ENCODE results near the gene C17orf67.

Gene C17orf67

GRCh38 chr17:56834380-56835263 is 902 bp upstream of the C17orf67 start:
- in situ Hi-C loops (cut with MboI; ENCODE audit: low sequenced_read_pairs): no loop called here

DNA sequence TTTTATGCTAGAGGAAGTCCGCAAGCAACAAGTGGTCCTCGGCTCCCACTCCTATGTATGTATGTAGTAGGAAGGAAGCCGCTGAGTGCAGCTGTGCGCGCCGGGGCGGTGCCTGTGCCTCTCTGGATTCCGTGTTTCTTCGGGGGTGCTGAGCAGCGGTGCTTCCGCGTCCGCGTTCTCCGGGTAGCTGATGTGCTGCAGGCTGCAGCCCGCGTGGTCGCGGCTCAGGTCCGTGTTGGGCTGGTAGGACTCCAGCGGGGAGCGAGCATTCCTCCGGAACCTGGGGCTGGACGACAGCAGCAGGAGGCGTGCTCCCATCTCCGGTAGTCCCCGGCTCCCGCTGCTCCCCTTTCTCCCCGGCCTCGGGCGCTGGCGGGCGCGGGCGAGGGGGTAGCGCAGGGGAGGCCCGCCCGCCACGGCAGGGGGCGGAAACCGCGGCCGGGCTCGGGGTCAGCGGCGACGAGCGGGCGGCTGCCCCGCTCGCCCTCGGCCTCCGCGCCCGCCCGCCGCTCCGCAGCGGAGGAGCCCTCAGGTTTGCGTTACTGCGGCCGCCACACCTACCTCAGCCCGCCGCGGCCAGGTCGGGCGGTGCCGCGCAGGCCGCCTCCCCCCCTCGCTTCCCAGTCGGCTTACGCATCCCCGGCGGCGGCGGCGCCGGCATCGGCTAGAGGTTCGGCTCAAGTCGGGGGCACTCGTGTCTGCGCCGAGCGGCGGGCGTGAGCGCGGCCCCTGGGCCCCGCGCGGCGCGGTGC is 487 bp downstream of the C17orf67 start:
- in situ Hi-C loops (cut with MboI; ENCODE audit: low sequenced_read_pairs): no loop called here

DNA sequence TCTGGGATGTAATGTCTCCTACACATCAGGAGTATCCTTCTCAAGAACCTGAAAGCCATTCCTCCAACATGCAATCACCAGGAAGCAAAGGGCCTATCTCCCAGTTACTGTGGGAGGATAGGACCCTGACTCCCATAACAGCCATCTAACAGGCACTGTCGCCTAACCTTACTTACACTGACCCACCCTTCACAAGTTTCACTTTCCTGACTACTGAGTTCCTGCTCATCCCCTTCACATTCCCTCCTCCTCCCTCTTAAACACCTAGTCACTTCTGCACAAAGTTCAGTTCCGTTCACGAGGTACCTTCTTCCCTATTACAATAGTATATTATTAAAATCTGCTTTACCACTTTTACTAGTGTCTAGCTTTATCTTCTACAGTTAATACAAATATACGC is 1.3 kb downstream of the C17orf67 start:
- in situ Hi-C loops (cut with MboI; ENCODE audit: low sequenced_read_pairs): no loop called here

DNA sequence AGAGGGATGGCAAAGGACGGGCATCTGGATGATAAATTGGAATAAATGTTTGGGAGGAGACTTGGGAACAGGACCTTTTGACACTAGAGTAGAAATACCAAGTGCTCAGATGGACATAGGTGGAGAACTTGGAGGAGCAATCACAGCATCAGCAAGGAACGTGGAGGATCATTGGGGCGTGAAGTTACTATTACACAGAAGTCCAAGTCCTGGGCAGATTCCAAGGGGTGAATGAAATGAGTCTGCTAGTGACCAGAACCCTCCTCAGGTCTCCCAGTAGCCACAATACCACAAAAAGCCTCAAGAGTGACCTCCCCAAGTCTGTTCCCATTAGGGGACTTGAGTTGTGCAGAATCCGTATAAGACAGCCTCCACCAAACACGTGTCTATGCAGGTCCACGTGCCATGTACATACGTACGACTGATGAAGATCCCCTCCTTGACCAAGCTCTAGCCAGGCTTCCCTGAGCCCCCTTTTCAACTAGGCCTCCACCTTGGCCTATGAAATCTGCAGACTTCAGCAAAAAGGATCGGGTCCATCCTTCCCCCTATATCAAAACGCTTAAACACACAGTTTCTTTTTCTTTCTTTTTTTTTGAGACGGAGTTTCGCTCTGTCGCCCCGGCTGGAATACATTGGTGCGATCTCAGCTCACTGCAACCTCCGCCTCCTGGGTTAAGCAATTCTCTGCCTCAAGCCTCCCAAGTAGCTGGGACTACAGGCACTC is 2.2 kb downstream of the C17orf67 start:
- in situ Hi-C loops (cut with MboI; ENCODE audit: low sequenced_read_pairs): no loop called here

DNA sequence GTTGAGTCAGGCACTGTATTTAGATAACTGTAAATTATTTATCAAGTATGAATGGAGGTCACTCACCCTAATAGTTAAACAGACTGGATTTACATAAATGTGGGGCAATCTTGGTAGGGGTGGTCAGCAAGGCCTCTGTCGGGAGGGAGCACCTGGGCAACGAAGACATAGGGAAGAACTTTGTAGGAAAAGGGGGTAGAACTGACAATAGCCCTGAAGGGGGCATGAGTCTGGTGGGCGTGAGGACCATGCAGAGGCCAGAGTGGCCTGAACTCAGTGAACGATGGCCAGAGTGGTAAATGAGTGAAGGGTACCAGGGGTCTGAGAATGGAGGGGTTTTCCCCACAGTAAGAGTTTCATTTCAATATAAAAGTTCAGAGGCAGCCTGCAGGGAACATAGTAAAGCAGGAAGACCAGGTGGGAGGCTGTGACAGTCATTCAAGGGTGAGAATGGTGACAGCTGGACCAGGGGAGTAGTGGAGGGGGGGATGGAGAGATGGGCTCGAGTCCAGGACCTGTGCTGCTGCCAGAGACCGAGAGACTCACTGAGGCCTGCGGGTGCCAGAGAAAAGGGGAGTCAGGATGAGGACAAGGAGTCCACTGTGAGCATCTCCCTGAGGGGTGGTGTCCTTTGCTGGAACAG is 2.9 kb downstream of the C17orf67 start:
- in situ Hi-C loops (cut with MboI; ENCODE audit: low sequenced_read_pairs): no loop called here

DNA sequence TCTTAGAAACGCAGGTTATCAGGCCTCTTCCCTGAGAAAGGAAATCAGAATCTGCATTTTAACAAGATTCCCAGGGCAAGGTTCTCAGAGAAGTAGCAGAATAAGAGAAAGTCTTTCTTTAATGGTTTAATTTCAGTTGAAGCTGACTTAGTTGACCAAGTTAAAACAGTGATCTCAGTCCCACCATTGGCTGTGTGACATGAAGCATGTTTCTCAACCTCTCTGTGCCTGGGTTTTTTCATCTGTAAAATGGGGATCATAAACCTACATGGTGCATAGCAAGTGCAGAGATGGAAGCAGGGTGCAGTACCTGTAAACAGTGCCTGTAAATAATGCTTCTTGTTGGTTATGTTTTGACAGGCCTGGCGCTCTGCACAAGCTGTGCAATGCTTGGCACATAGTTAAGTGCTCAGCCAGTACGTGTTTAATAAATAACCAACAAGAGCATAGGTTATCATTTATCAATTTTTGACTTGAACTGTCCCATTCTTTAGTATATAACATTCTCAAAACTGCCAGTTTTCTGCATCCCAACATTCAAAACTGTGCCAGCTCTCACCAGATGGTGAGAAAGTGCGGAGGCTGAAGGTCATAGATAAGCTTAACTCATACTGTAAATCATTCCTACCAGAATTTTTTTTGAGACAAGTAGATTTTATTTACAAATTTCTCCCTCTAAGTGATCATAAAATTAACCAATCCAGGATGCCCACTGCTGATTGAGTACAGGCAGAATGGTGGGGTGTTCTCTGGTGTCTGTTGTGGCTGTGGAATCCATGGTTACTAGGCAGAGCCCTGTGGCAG is 6.9 kb downstream of the C17orf67 start:
- in situ Hi-C loops (cut with MboI; ENCODE audit: low sequenced_read_pairs): no loop called here

GRCh38 chr17:56824503-56824902 is 9.2 kb downstream of the C17orf67 start:
- in situ Hi-C loops (cut with MboI; ENCODE audit: low sequenced_read_pairs): no loop called here

GRCh38 chr17:56823848-56824247 is 9.9 kb downstream of the C17orf67 start:
- in situ Hi-C loops (cut with MboI; ENCODE audit: low sequenced_read_pairs): no loop called here

- in situ Hi-C loops (cut with MboI; ENCODE audit: low sequenced_read_pairs): no loop called here
Measured at GRCh38 chr17:56822725-56823124, 11.0 kb downstream of the C17orf67 start.

GRCh38 chr17:56821847-56822534 is 11.7 kb downstream of the C17orf67 start:
- in situ Hi-C loops (cut with MboI; ENCODE audit: low sequenced_read_pairs): no loop called here

DNA sequence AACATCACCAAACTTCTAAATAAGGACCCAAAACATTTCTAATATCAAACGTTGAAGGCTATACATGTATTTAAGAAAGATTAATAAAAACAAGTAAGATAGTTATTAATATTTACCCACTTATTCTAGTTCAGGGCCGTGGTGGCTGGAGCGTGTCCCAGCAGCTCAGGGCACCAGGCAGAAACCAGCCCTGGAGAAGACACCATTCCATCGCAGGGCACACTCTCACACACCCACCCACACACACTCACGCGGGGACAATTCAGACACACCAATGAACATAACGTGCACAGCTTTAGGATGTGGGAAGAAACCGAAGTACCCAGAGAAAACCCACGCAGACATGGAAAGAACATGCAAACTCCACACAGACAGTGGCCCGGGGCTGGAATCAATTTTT is 13.5 kb downstream of the C17orf67 start:
- in situ Hi-C loops (cut with MboI; ENCODE audit: low sequenced_read_pairs): no loop called here

GRCh38 chr17:56819431-56820145 is 14.1 kb downstream of the C17orf67 start:
- in situ Hi-C loops (cut with MboI; ENCODE audit: low sequenced_read_pairs): loop anchor here (10.0 kb wide), 1 partner anchor 115 kb away; no protein-coding TSS in a partner anchor

DNA sequence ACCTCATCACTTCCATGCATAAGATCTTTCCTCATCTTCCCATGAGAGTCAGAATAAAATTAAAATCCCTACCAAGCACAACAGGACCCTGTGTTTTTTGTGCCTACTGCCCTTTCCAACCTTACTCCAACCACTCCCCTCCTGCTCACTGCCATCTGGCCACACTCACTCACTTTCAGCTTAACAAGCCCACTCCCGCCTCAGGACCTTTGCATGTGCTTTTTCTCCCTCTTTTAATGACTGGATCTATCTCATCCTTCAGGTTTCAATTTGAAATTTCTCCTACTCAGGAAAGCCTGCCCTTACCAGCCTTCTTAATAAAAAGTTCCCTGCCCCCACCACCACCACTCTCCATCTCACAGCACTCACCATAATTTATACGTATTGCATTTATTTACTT is 14.7 kb downstream of the C17orf67 start:
- in situ Hi-C loops (cut with MboI; ENCODE audit: low sequenced_read_pairs): loop anchor here (10.0 kb wide), 1 partner anchor 116 kb away; no protein-coding TSS in a partner anchor

DNA sequence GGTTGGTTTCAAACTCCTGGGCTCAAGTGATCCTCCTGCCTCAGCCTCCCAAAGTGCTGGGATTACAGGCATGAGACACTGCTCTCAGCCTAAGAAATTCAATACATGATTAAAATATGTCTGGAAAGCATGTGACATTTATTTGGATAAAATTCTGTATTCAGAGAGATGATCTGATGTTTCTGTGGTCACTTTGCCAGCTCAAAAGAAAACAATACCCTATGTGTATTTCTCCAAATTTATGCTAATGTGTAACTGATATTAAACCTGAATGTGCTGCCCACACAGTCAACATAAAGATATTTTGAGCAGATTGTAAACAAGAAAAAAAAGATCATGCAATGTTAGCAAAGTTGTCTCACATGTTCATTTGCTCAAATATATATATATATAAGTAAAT is 16.7 kb downstream of the C17orf67 start:
- in situ Hi-C loops (cut with MboI; ENCODE audit: low sequenced_read_pairs): loop anchor here (10.0 kb wide), 1 partner anchor 118 kb away; no protein-coding TSS in a partner anchor

- in situ Hi-C loops (cut with MboI; ENCODE audit: low sequenced_read_pairs): loop anchor here (10.0 kb wide), 1 partner anchor 119 kb away; no protein-coding TSS in a partner anchor
Measured at GRCh38 chr17:56815711-56816110, 18.0 kb downstream of the C17orf67 start.

GRCh38 chr17:56812901-56813388 is 20.8 kb downstream of the C17orf67 start:
- in situ Hi-C loops (cut with MboI; ENCODE audit: low sequenced_read_pairs): loop anchor here (10.0 kb wide), 1 partner anchor 122 kb away; no protein-coding TSS in a partner anchor

- in situ Hi-C loops (cut with MboI; ENCODE audit: low sequenced_read_pairs): loop anchor here (10.0 kb wide), 1 partner anchor 124 kb away; no protein-coding TSS in a partner anchor
Measured at GRCh38 chr17:56810891-56811775, 22.6 kb downstream of the C17orf67 start.

All from HL-60/S4 (cell line).